DND-41 (cell line): ENCODE measurements around the gene PTPN21.

ENCODE experiments used
- CTCF ChIP-seq: IDR thresholded peaks from 2 replicates; pipeline ENCODE4 v1.5.1; 2012; ENCODE audit warnings: borderline replicate concordance, low read length, moderate library complexity, mild to moderate bottlenecking; ENCODE audit not compliant: poor library complexity, severe bottlenecking; ENCODE audit errors: extremely low read depth
- EZH2 ChIP-seq: IDR thresholded peaks from 3 replicates; pipeline ENCODE4 v1.6.1; 2012; ENCODE audit warnings: borderline replicate concordance, low read depth, mild to moderate bottlenecking, moderate library complexity, low read length, inconsistent platforms; ENCODE audit not compliant: severe bottlenecking

- TF ChIP-seq CTCF (no peak), EZH2 (no peak)
These were observed 13.5 kb downstream of the PTPN21 start for GRCh38 chr14:88541324-88541723.
